Neural crest cell (in vitro differentiated cells): ENCODE measurements around the gene HS6ST1. TPM values are rescaled to one million over a fixed set of nuclear protein-coding genes. Genes with fewer than 3 reads are reported as not detected.

Experiments
- DNase-seq: peaks from one replicate; pipeline ENCODE4 v3.0.0; 2021; ENCODE audit warnings: low read depth, mixed read lengths, low spot score
- H3K27ac Mint-ChIP-seq: one replicate; pipeline ENCODE4 v1.8.0; 2021; ENCODE audit warnings: mild to moderate bottlenecking, mixed read lengths; ENCODE audit not compliant: unreplicated experiment
- H3K27me3 Mint-ChIP-seq: 2 replicates; pipeline ENCODE4 v1.8.0; 2021; ENCODE audit warnings: low read depth, mild to moderate bottlenecking, mixed read lengths
- H3K36me3 Mint-ChIP-seq: 2 replicates; pipeline ENCODE4 v1.8.0; 2021; ENCODE audit warnings: low read depth, mild to moderate bottlenecking, mixed read lengths
- H3K4me1 Mint-ChIP-seq: 2 replicates; pipeline ENCODE4 v1.8.0; 2021; ENCODE audit warnings: mixed read lengths
- H3K4me3 Mint-ChIP-seq: one replicate; pipeline ENCODE4 v1.8.0; 2021; ENCODE audit warnings: mild to moderate bottlenecking, mixed read lengths
- H3K9me3 Mint-ChIP-seq: 2 replicates; pipeline ENCODE4 v1.8.0; 2021; ENCODE audit warnings: mixed read lengths
- CTCF ChIP-seq: fragments of 200-600 bp; sonication (generic); conservative IDR thresholded peaks from 2 replicates; pipeline ENCODE4 v1.5.0; 2021; ENCODE audit warnings: antibody characterized with exemption, mild to moderate bottlenecking
- total RNA-seq: library from RNA; stranded (reverse); gene quantifications from 2 replicates; pipeline ENCODE4 v1.2.1, GENCODE V29; 2021

Gene HS6ST1
- total RNA-seq, 1 donor from 2014 or later = 39.8 TPM

GRCh38 chr2:128276878-128277675 lies 41.6 kb downstream of the HS6ST1 start:
- no peak for TF ChIP-seq CTCF
- Mint-ChIP-seq H3K4me1 (no peaks in the 10 kb centered on the region), H3K4me3 (no peak overlapping the region), H3K36me3 (peaks cover 17% of the 10 kb centered on the region), H3K9me3 (peaks cover 6% of the 10 kb centered on the region), H3K27ac (peak overlapping the region; percentile 75), H3K27me3 (no peaks in the 10 kb centered on the region)
- no peak for DNase-seq

- Mint-ChIP-seq H3K4me3 (no peak overlapping the region), H3K27me3 (no peaks in the 10 kb centered on the region), H3K9me3 (peaks cover 6% of the 10 kb centered on the region), H3K4me1 (no peaks in the 10 kb centered on the region), H3K27ac (no peak overlapping the region), H3K36me3 (peaks cover 17% of the 10 kb centered on the region)
- no peak for DNase-seq
- TF ChIP-seq CTCF = no peak
Observed at GRCh38 chr2:128275498-128276045, 43.1 kb downstream of the HS6ST1 start.

GRCh38 chr2:128274218-128274617 lies 44.5 kb downstream of the HS6ST1 start:
- Mint-ChIP-seq H3K4me3 (no peak overlapping the region), H3K36me3 (peaks cover 17% of the 10 kb centered on the region), H3K27me3 (no peaks in the 10 kb centered on the region), H3K4me1 (no peaks in the 10 kb centered on the region), H3K27ac (no peak overlapping the region), H3K9me3 (peaks cover 6% of the 10 kb centered on the region)
- DNase-seq = no peak
- no peak for TF ChIP-seq CTCF

GRCh38 chr2:128273469-128274081 lies 45.1 kb downstream of the HS6ST1 start:
- Mint-ChIP-seq H3K4me1 (no peaks in the 10 kb centered on the region), H3K4me3 (no peak overlapping the region), H3K9me3 (peaks cover 6% of the 10 kb centered on the region), H3K27ac (no peak overlapping the region), H3K27me3 (no peaks in the 10 kb centered on the region), H3K36me3 (peaks cover 17% of the 10 kb centered on the region)
- no peak for DNase-seq
- no peak for TF ChIP-seq CTCF

- Mint-ChIP-seq H3K4me3 (no peak overlapping the region), H3K9me3 (peaks cover 6% of the 10 kb centered on the region), H3K36me3 (peaks cover 17% of the 10 kb centered on the region), H3K4me1 (no peaks in the 10 kb centered on the region), H3K27me3 (no peaks in the 10 kb centered on the region), H3K27ac (peak overlapping the region; percentile 62)
- TF ChIP-seq CTCF = no peak
- no peak for DNase-seq
Observed at GRCh38 chr2:128272601-128273468, 45.8 kb downstream of the HS6ST1 start.
